GM19395 (cell line): ENCODE data around the gene TDRKH.
"Not testable (repeated sequence)": the region's sequence is repeated elsewhere in the genome, so short reads cannot be mapped to it uniquely, and the experiment has no call there.

Source experiments
- ATAC-seq: cut with Tn5 transposase; IDR thresholded peaks from one replicate; pipeline ENCODE4 v1.9.1; 2021; ENCODE audit warnings: mild to moderate bottlenecking, moderate library complexity; ENCODE audit not compliant: unreplicated experiment

The TDRKH gene

GRCh38 chr1:151803915-151804314 is 13.6 kb upstream of the TDRKH start:
- no peak for ATAC-seq

- no peak for ATAC-seq
Measured at GRCh38 chr1:151803164-151803563, 12.9 kb upstream of the TDRKH start.

- no peak for ATAC-seq
Measured at GRCh38 chr1:151802372-151802771, 12.1 kb upstream of the TDRKH start.

- ATAC-seq: no peak
Measured at GRCh38 chr1:151801846-151802245, 11.5 kb upstream of the TDRKH start.

- ATAC-seq: no peak
Measured at GRCh38 chr1:151801310-151801820, 11.1 kb upstream of the TDRKH start.

GRCh38 chr1:151800830-151801229 is 10.5 kb upstream of the TDRKH start:
- no peak for ATAC-seq

GRCh38 chr1:151799179-151800022 is 9.1 kb upstream of the TDRKH start:
- ATAC-seq: no peak

GRCh38 chr1:151798571-151798970 is 8.3 kb upstream of the TDRKH start:
- ATAC-seq: no peak

- no peak for ATAC-seq
Measured at GRCh38 chr1:151790940-151791651, 796 bp upstream of the TDRKH start.

- ATAC-seq: no peak
Measured at GRCh38 chr1:151787689-151788088, 2.6 kb downstream of the TDRKH start.

- ATAC-seq: no peak
Measured at GRCh38 chr1:151783796-151784195, 6.5 kb downstream of the TDRKH start.

- ATAC-seq: no peak
Measured at GRCh38 chr1:151782741-151783140, 7.6 kb downstream of the TDRKH start.

GRCh38 chr1:151782026-151782425 is 8.3 kb downstream of the TDRKH start:
- not testable (repeated sequence) for ATAC-seq

- ATAC-seq: not testable (repeated sequence)
Measured at GRCh38 chr1:151780736-151781135, 9.6 kb downstream of the TDRKH start.

- ATAC-seq: no peak
Measured at GRCh38 chr1:151779852-151780251, 10.4 kb downstream of the TDRKH start.

- ATAC-seq: no peak
Measured at GRCh38 chr1:151777317-151777716, 13.0 kb downstream of the TDRKH start.

- ATAC-seq: no peak
Measured at GRCh38 chr1:151776665-151777062, 13.6 kb downstream of the TDRKH start.

GRCh38 chr1:151775894-151776664 is 14.2 kb downstream of the TDRKH start:
- no peak for ATAC-seq

- ATAC-seq: no peak
Measured at GRCh38 chr1:151774256-151774922, 15.9 kb downstream of the TDRKH start.

GRCh38 chr1:151773702-151774101 is 16.6 kb downstream of the TDRKH start:
- no peak for ATAC-seq

GRCh38 chr1:151769270-151769669 is 21.0 kb downstream of the TDRKH start:
- not testable (repeated sequence) for ATAC-seq
